Stimulated activated CD8-positive, alpha-beta memory T cell treated with anti-CD3 and anti-CD28 coated beads, Interleukin-7, amount 100 ng/mL, for 48 hours (primary cell): ENCODE measurements around the gene MRPS2.

Experiments
- DNase-seq, 2 donors: peaks; one replicate each; pipeline ENCODE4 v3.0.0-alpha.2; 2020; ENCODE audit warnings: low read depth in 1 of 2; ENCODE audit errors: extremely low read depth in 1 of 2

The MRPS2 gene

GRCh38 chr9:135480071-135480939 is 20.2 kb upstream of the MRPS2 start:
- no peak for DNase-seq

GRCh38 chr9:135480940-135481310 is 19.6 kb upstream of the MRPS2 start:
- no peak for DNase-seq

- no peak for DNase-seq
These were observed 18.3 kb upstream of the MRPS2 start for GRCh38 chr9:135482015-135482754.

- DNase-seq: no peak
These were observed 15.8 kb upstream of the MRPS2 start for GRCh38 chr9:135484460-135485277.

GRCh38 chr9:135485385-135485784 is 15.1 kb upstream of the MRPS2 start:
- DNase-seq: no peak

- DNase-seq: no peak
These were observed 14.7 kb upstream of the MRPS2 start for GRCh38 chr9:135485832-135486231.

GRCh38 chr9:135486267-135487065 is 14.0 kb upstream of the MRPS2 start:
- no peak for DNase-seq

- DNase-seq: no peak
These were observed 13.0 kb upstream of the MRPS2 start for GRCh38 chr9:135487281-135488012.

GRCh38 chr9:135488013-135488330 is 12.5 kb upstream of the MRPS2 start:
- DNase-seq: no peak

GRCh38 chr9:135488527-135488926 is 12.0 kb upstream of the MRPS2 start:
- no peak for DNase-seq

GRCh38 chr9:135489188-135489906 is 11.1 kb upstream of the MRPS2 start:
- DNase-seq: no peak

GRCh38 chr9:135490166-135490870 is 10.2 kb upstream of the MRPS2 start:
- no peak for DNase-seq

- DNase-seq: no peak
These were observed 9.5 kb upstream of the MRPS2 start for GRCh38 chr9:135490980-135491464.

GRCh38 chr9:135491764-135492163 is 8.7 kb upstream of the MRPS2 start:
- no peak for DNase-seq

- no peak for DNase-seq
These were observed 7.4 kb upstream of the MRPS2 start for GRCh38 chr9:135492886-135493669.

GRCh38 chr9:135494791-135495559 is 5.5 kb upstream of the MRPS2 start:
- DNase-seq: no peak
